Activated T-cell treated with anti-CD3 and anti-CD28 coated beads, Interleukin-2, amount 50 U/mL, for 24 hours (primary cell): ENCODE results near the gene MSI1.
A peak's percentile ranks its signal among the peaks of the same experiment; 100 is the strongest.
"Not testable (repeated sequence)": the region's sequence is repeated elsewhere in the genome, so short reads cannot be mapped to it uniquely, and the experiment has no call there.

Source experiments
- DNase-seq: peaks from one replicate; pipeline ENCODE4 v3.0.0-alpha.2; 2020
- H3K27ac Mint-ChIP-seq: 2 replicates; pipeline ENCODE4 v1.8.0; 2020; ENCODE audit warnings: mild to moderate bottlenecking, mixed read lengths
- H3K27me3 Mint-ChIP-seq: 2 replicates; pipeline ENCODE4 v1.8.0; 2020; ENCODE audit warnings: mixed read lengths
- H3K36me3 Mint-ChIP-seq: 2 replicates; pipeline ENCODE4 v1.8.0; 2020; ENCODE audit warnings: low read depth, mixed read lengths
- H3K4me1 Mint-ChIP-seq: 2 replicates; pipeline ENCODE4 v1.8.0; 2020; ENCODE audit warnings: low read depth, mixed read lengths
- H3K4me3 Mint-ChIP-seq: 2 replicates; pipeline ENCODE4 v1.8.0; 2020; ENCODE audit warnings: mild to moderate bottlenecking, moderate library complexity, mixed read lengths
- H3K9me3 Mint-ChIP-seq: 2 replicates; pipeline ENCODE4 v1.8.0; 2020; ENCODE audit warnings: mixed read lengths

MSI1 gene

GRCh38 chr12:120353556-120354317 lies 15.2 kb downstream of the MSI1 start:
- Mint-ChIP-seq H3K9me3 (no peaks in the 10 kb centered on the region), H3K27me3 (peaks cover 15% of the 10 kb centered on the region), H3K27ac (no peak overlapping the region), H3K4me1 (peaks cover 5% of the 10 kb centered on the region), H3K36me3 (no peaks in the 10 kb centered on the region), H3K4me3 (no peak overlapping the region)
- DNase-seq: no peak

- peaks cover 10% of the 10 kb centered on the region for H3K27me3 Mint-ChIP-seq
- H3K4me3 Mint-ChIP-seq: no peak overlapping the region
- H3K36me3 Mint-ChIP-seq: no peaks in the 10 kb centered on the region
- H3K9me3 Mint-ChIP-seq: no peaks in the 10 kb centered on the region
- peaks cover 5% of the 10 kb centered on the region for H3K4me1 Mint-ChIP-seq
- no peak overlapping the region for H3K27ac Mint-ChIP-seq
- no peak for DNase-seq
Observed at GRCh38 chr12:120353136-120353535, 15.8 kb downstream of the MSI1 start.

GRCh38 chr12:120352117-120352516 lies 16.8 kb downstream of the MSI1 start:
- H3K27me3 Mint-ChIP-seq: peaks cover 6% of the 10 kb centered on the region
- no peak overlapping the region for H3K27ac Mint-ChIP-seq
- DNase-seq: no peak
- H3K36me3 Mint-ChIP-seq: no peaks in the 10 kb centered on the region
- no peaks in the 10 kb centered on the region for H3K9me3 Mint-ChIP-seq
- H3K4me1 Mint-ChIP-seq: peaks cover 5% of the 10 kb centered on the region
- H3K4me3 Mint-ChIP-seq: no peak overlapping the region

- no peaks in the 10 kb centered on the region for H3K4me1 Mint-ChIP-seq
- no peaks in the 10 kb centered on the region for H3K36me3 Mint-ChIP-seq
- H3K27me3 Mint-ChIP-seq: peaks cover 6% of the 10 kb centered on the region
- no peak overlapping the region for H3K27ac Mint-ChIP-seq
- no peak for DNase-seq
- H3K9me3 Mint-ChIP-seq: no peaks in the 10 kb centered on the region
- no peak overlapping the region for H3K4me3 Mint-ChIP-seq
Observed at GRCh38 chr12:120350576-120351350, 18.2 kb downstream of the MSI1 start.

- Mint-ChIP-seq H3K27me3 (peaks cover 6% of the 10 kb centered on the region), H3K9me3 (no peaks in the 10 kb centered on the region), H3K4me1 (no peaks in the 10 kb centered on the region), H3K36me3 (no peaks in the 10 kb centered on the region), H3K27ac (no peak overlapping the region), H3K4me3 (no peak overlapping the region)
- DNase-seq: no peak
Observed at GRCh38 chr12:120347766-120348165, 21.2 kb downstream of the MSI1 start.

- H3K27ac Mint-ChIP-seq: no peak overlapping the region
- peaks cover 6% of the 10 kb centered on the region for H3K27me3 Mint-ChIP-seq
- DNase-seq: no peak
- no peaks in the 10 kb centered on the region for H3K36me3 Mint-ChIP-seq
- H3K9me3 Mint-ChIP-seq: no peaks in the 10 kb centered on the region
- H3K4me1 Mint-ChIP-seq: no peaks in the 10 kb centered on the region
- H3K4me3 Mint-ChIP-seq: no peak overlapping the region
Observed at GRCh38 chr12:120346681-120347080, 22.3 kb downstream of the MSI1 start.

- Mint-ChIP-seq H3K4me3 (no peak overlapping the region), H3K27me3 (peaks cover 6% of the 10 kb centered on the region), H3K27ac (no peak overlapping the region), H3K36me3 (no peaks in the 10 kb centered on the region), H3K4me1 (no peaks in the 10 kb centered on the region), H3K9me3 (no peaks in the 10 kb centered on the region)
- DNase-seq: no peak
Observed at GRCh38 chr12:120346031-120346430, 22.9 kb downstream of the MSI1 start.

- no peak for DNase-seq
- no peaks in the 10 kb centered on the region for H3K36me3 Mint-ChIP-seq
- H3K9me3 Mint-ChIP-seq: peaks cover under 1% of the 10 kb centered on the region
- no peaks in the 10 kb centered on the region for H3K4me1 Mint-ChIP-seq
- no peak overlapping the region for H3K4me3 Mint-ChIP-seq
- peaks cover 5% of the 10 kb centered on the region for H3K27me3 Mint-ChIP-seq
- no peak overlapping the region for H3K27ac Mint-ChIP-seq
Observed at GRCh38 chr12:120343692-120344091, 25.3 kb downstream of the MSI1 start.

GRCh38 chr12:120343039-120343537 lies 25.9 kb downstream of the MSI1 start:
- Mint-ChIP-seq H3K9me3 (peaks cover 3% of the 10 kb centered on the region), H3K4me3 (no peak overlapping the region), H3K27ac (no peak overlapping the region), H3K27me3 (peaks cover 5% of the 10 kb centered on the region), H3K36me3 (no peaks in the 10 kb centered on the region), H3K4me1 (no peaks in the 10 kb centered on the region)
- no peak for DNase-seq

- Mint-ChIP-seq H3K9me3 (peaks cover 10% of the 10 kb centered on the region), H3K4me3 (no peak overlapping the region), H3K27me3 (peaks cover 5% of the 10 kb centered on the region), H3K27ac (no peak overlapping the region), H3K4me1 (no peaks in the 10 kb centered on the region), H3K36me3 (no peaks in the 10 kb centered on the region)
- no peak for DNase-seq
Observed at GRCh38 chr12:120342175-120343038, 26.6 kb downstream of the MSI1 start.

- no peak overlapping the region for H3K27ac Mint-ChIP-seq
- peaks cover 3% of the 10 kb centered on the region for H3K27me3 Mint-ChIP-seq
- peaks cover 24% of the 10 kb centered on the region for H3K9me3 Mint-ChIP-seq
- H3K4me1 Mint-ChIP-seq: peaks cover 3% of the 10 kb centered on the region
- no peak overlapping the region for H3K4me3 Mint-ChIP-seq
- no peak for DNase-seq
- H3K36me3 Mint-ChIP-seq: peaks cover 3% of the 10 kb centered on the region
Observed at GRCh38 chr12:120339256-120339655, 29.7 kb downstream of the MSI1 start.

GRCh38 chr12:120337730-120338129 lies 31.2 kb downstream of the MSI1 start:
- no peak for DNase-seq
- Mint-ChIP-seq H3K4me1 (peaks cover 3% of the 10 kb centered on the region), H3K27me3 (peaks cover 3% of the 10 kb centered on the region), H3K36me3 (peaks cover 3% of the 10 kb centered on the region), H3K4me3 (no peak overlapping the region), H3K9me3 (peaks cover 24% of the 10 kb centered on the region), H3K27ac (no peak overlapping the region)

- H3K27ac Mint-ChIP-seq, H3K27me3 Mint-ChIP-seq, H3K36me3 Mint-ChIP-seq, H3K4me1 Mint-ChIP-seq, H3K4me3 Mint-ChIP-seq, DNase-seq: not testable (repeated sequence)
- peaks cover 24% of the 10 kb centered on the region for H3K9me3 Mint-ChIP-seq
Observed at GRCh38 chr12:120336392-120336791, 32.6 kb downstream of the MSI1 start.

GRCh38 chr12:120335447-120335846 lies 33.5 kb downstream of the MSI1 start:
- H3K27ac Mint-ChIP-seq, H3K4me3 Mint-ChIP-seq, H3K27me3 Mint-ChIP-seq, H3K4me1 Mint-ChIP-seq, H3K36me3 Mint-ChIP-seq: not testable (repeated sequence)
- H3K9me3 Mint-ChIP-seq: peaks cover 24% of the 10 kb centered on the region
- peak; percentile 51 for DNase-seq
